GM21447 (cell line): ENCODE results near the gene ZNF281.
"Not testable (repeated sequence)": the region's sequence is repeated elsewhere in the genome, so short reads cannot be mapped to it uniquely, and the experiment has no call there.

Experiments
- ATAC-seq: cut with Tn5 transposase; IDR thresholded peaks from one replicate; pipeline ENCODE4 v1.9.1; 2021; ENCODE audit not compliant: unreplicated experiment

ZNF281 gene

DNA sequence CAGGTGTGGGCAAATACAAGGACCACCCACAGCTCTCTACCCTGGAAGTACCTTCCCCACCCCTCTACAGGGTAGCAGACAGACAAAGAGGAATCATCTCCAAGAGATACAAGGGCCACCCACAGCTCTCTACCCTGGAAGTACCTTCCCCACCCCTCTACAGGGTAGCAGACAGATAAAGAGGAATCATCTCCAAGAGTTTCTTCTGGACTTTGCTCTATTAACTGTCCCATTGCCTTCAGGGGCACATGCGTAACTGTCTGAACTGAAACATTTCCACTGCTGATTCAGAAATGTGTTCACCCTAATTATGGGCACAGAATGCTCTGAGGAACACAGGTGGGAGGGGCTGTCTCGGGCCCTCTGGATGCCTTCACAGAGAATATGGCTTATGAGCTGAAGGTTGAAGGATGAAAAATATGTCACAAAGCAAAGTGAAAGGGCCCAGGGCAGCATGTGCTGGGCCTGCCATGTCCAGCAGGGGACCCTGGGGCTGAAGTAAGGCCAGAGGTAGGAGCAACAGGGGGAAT lies 43.9 kb downstream of the ZNF281 start:
- ATAC-seq: no peak

DNA sequence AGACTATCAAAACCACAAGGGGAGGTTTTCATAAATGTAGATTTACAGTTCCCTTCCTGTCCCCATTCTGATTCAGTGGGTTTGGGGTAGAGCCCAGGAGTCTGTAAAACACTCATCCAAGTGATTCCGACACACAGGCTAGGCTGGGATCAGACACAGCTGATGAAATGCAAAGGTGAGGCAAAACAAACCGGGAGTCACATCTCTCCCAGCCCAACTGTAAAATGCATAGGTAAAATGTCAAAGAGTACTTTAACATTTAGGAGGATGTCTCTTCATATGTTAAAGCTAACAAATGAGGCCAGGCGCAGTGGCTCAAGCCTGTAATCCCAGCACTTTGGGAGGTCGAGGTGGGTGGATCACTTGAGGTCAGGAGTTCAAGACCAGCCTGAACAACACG lies 45.0 kb downstream of the ZNF281 start:
- ATAC-seq: no peak

DNA sequence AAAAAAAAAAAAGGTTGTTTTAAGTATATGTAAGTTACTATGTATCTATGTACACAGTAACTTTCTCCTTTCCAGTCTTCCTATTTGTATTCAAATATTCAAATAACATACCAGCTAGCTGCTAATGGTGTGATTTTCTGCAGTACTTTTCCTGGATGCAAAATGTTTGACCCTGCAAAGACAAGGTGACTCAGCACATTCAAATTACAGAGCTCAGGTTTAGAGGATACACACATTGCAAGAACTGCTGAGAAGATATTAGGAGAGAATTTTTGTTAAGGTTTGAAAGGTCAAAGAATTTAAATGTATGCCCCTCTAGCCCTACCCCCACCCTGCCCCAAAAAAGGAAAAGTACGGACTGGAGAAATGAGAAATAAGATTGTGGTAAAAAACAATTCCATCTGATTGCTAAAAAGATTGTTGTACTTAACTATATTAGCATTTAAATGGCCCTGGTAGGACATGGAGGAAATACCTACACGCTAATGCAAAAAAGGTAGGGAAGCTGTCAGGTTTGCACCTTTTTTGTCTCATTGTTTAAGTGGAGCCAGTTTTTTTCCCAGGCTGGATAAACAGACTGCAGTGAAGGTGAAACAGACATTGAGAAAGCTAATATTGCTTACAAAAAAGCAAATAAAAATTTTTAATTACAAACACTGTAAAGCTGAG lies 45.6 kb downstream of the ZNF281 start:
- no peak for ATAC-seq

DNA sequence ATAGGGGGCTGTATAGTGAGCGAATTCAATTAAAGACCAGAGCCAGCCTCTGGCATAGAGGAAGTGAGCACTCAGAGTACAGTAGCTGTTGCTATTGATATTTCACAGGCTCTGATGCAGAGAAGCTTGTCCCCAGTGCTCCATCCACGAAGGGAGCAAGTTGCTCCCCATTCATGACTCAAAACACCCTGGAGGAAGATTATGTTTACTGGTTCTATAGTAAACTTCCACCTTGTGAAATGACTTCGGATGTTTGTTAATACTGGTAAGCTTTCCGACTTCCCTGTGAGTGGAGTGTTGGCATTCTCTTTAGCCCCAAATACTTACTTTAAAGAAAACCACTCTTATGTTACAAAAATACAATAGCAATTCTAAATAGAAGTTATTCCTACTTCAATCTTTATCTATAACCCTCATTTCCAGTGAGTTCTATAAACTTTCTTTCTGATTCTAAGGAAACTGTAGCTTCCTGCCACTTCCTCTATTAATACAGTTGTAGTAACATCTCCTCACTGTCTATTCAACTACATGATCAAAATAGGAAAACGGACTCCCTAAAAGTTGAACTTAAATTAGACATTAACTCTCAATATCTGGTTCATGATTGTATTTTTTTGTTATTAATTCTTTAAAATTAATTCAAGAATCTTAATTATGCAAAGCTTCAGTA lies 46.4 kb downstream of the ZNF281 start:
- ATAC-seq: no peak

DNA sequence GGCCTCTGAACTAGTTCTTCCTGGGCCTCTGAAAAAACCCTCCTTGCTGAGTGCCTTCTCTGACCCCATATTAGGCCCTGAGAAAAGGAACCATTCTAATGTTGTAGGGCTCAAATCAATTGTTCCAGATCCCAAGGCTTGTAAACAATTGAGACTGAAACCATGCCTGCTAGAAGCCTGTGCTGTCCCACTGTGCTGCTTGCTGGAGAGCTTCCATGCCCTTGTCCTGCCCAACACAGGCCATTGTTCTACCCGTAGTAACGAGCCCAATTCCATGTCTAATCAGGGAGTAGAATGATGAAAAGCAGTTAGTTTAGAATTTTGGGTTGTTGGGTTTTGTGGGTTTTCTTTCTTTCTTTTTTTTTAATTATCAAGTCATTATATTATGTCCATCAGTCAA lies 47.4 kb downstream of the ZNF281 start:
- ATAC-seq: no peak

DNA sequence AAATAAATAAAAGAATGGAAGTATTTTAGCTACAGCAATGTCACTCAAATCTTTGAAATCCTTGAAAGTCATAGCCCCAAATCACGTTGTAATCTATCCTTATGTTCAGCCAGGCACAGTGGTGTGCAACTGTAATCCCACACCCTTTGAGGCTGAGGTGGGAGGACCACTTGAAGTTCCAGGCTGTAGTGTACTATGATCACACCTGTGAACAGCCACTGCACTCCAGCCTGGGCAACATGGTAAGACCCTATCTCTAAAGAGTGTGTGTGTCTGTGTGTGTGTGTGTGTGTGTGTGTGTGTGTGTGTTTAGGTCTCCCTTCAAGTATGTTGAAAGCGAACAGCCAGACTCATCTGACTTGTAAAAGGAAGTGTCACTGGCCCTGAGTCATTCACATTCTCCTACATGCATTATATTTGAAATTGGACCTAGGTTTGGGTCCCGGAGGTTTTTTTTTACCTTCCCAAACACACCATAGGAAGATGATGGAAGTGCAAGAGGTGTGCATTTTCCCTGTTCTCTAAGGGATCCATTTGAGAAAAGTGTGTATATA lies 50.1 kb downstream of the ZNF281 start:
- ATAC-seq: no peak

DNA sequence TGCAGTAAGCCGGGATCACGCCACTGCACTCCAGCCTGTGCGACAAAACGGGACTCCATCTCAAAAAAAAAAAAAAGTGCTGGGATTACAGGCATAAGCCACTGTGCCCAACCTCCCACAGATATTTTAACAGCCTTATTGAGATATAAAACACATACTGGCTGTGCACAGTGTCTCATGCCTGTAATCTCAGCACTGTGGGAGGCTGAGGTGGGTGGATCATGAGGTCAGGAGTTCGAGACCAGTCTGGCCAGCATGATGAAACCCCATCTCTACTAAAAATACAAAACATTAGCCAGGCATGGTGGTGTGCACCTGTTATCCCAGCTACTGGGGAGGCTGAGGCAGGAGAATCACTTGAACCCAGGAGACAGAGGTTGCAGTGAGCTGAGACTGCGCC lies 51.9 kb downstream of the ZNF281 start:
- not testable (repeated sequence) for ATAC-seq

DNA sequence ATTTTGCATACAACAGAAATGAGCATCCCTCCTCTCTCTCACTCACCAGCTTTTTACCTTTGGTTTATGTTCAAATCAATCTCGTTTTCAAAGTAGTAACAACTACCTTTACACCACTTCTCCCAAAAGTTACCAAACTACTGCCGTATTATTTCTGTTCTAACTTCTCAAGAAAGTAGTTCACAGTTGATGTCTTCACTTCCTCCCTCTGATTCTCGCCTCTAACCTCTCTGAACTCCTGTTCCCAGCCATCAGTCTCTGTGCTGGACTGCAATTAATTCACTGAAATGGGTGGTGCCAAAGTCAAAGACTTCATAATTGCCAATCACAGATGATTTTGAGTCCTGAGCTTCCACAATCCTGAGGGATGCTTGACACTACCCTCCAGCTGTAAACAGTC lies 54.0 kb downstream of the ZNF281 start:
- ATAC-seq: no peak
